ENCODE data around the gene RAD51D. TPM values are rescaled to one million over a fixed set of nuclear protein-coding genes. Genes with fewer than 3 reads are reported as not detected.

The RAD51D gene
- total RNA-seq, 1 donor from 2014 or later = 13.2 TPM

GRCh38 chr17:35163886-35164285, 44.2 kb upstream of the RAD51D start:
- Histone ChIP-seq H3K27me3 (ENCODE audit: low read depth) (no peaks in the 10 kb centered on the region), H3K36me3 (no peaks in the 10 kb centered on the region), H3K4me3 (no peak overlapping the region), H3K4me1 (no peaks in the 10 kb centered on the region), H3K9me3 (no peaks in the 10 kb centered on the region), H3K27ac (no peak overlapping the region)
- no peak for ATAC-seq
- intact Hi-C loops (cut with DNase I) = no loop called here
- DNase-seq = no peak
- TF ChIP-seq CTCF (IDR thresholded peaks at IDR 0.05) = no peak

- no peak for TF ChIP-seq CTCF (IDR thresholded peaks at IDR 0.05)
- intact Hi-C loops (cut with DNase I) = no loop called here
- H3K36me3 ChIP-seq = no peaks in the 10 kb centered on the region
Observed at GRCh38 chr17:35162755-35163154, 43.1 kb upstream of the RAD51D start.

GRCh38 chr17:35161281-35161761, 41.7 kb upstream of the RAD51D start:
- Histone ChIP-seq H3K4me1 (no peaks in the 10 kb centered on the region), H3K36me3 (no peaks in the 10 kb centered on the region), H3K4me3 (no peak overlapping the region), H3K27me3 (ENCODE audit: low read depth) (no peaks in the 10 kb centered on the region), H3K27ac (no peak overlapping the region), H3K9me3 (no peaks in the 10 kb centered on the region)
- TF ChIP-seq CTCF (IDR thresholded peaks at IDR 0.05) = no peak
- ATAC-seq (peak; percentile 49 to 59), DNase-seq (no peak)
- intact Hi-C loops (cut with DNase I) = no loop called here

More at GRCh38 chr17:35162755-35163154, 43.1 kb upstream of the RAD51D start:
- Histone ChIP-seq H3K27ac (no peak overlapping the region), H3K4me1 (no peaks in the 10 kb centered on the region), H3K4me3 (no peak overlapping the region), H3K9me3 (no peaks in the 10 kb centered on the region), H3K27me3 (ENCODE audit: low read depth) (no peaks in the 10 kb centered on the region)
- DNase-seq (no peak), ATAC-seq (no peak)

GRCh38 chr17:35160354-35161201, 40.9 kb upstream of the RAD51D start:
- no peak overlapping the region for H3K4me3 ChIP-seq
- H3K9me3 ChIP-seq = no peaks in the 10 kb centered on the region
- H3K4me1 ChIP-seq = no peaks in the 10 kb centered on the region
- DNase-seq (no peak), ATAC-seq (peak; percentile 11 to 44)
- H3K36me3 ChIP-seq = no peaks in the 10 kb centered on the region
- no peak overlapping the region for H3K27ac ChIP-seq
- H3K27me3 ChIP-seq (ENCODE audit: low read depth) = no peaks in the 10 kb centered on the region
- no peak for TF ChIP-seq CTCF (IDR thresholded peaks at IDR 0.05)
- intact Hi-C loops (cut with DNase I) = no loop called here

GRCh38 chr17:35159940-35160339, 40.3 kb upstream of the RAD51D start:
- TF ChIP-seq CTCF (IDR thresholded peaks at IDR 0.05) = no peak
- Histone ChIP-seq H3K4me1 (no peaks in the 10 kb centered on the region), H3K27me3 (ENCODE audit: low read depth) (no peaks in the 10 kb centered on the region), H3K4me3 (no peak overlapping the region), H3K9me3 (no peaks in the 10 kb centered on the region), H3K36me3 (no peaks in the 10 kb centered on the region), H3K27ac (no peak overlapping the region)
- intact Hi-C loops (cut with DNase I) = no loop called here
- ATAC-seq (no peak), DNase-seq (no peak)

Measured in lower lobe of right lung (tissue), 2 donors.